Dendritic cell treated with granulocyte-macrophage colony-stimulating factor and Interleukin-4, amounts not matched to agents 40 ng/mL and 50 ng/mL, for 4 days (primary cell): ENCODE measurements around the gene QRICH2.
"Not testable (repeated sequence)": the region's sequence is repeated elsewhere in the genome, so short reads cannot be mapped to it uniquely, and the experiment has no call there.

Source experiments
- H3K27ac Mint-ChIP-seq: one replicate; pipeline ENCODE4 v1.8.0; 2022; ENCODE audit warnings: mild to moderate bottlenecking, mixed read lengths
- H3K27me3 Mint-ChIP-seq: one replicate; pipeline ENCODE4 v1.8.0; 2022; ENCODE audit warnings: mild to moderate bottlenecking, mixed read lengths
- H3K36me3 Mint-ChIP-seq: one replicate; pipeline ENCODE4 v1.8.0; 2022; ENCODE audit warnings: low read depth, mixed read lengths
- H3K4me1 Mint-ChIP-seq: one replicate; pipeline ENCODE4 v1.8.0; 2022; ENCODE audit warnings: low read depth, mixed read lengths
- H3K4me3 Mint-ChIP-seq: one replicate; pipeline ENCODE4 v1.8.0; 2022; ENCODE audit warnings: mild to moderate bottlenecking, moderate library complexity, mixed read lengths
- H3K9me3 Mint-ChIP-seq: one replicate; pipeline ENCODE4 v1.8.0; 2022; ENCODE audit warnings: mixed read lengths
- intact Hi-C: fragments of 100-400 bp; cut with micrococcal nuclease; formaldehyde crosslinking; loops from one replicate; pipeline ENCODE4 v1.15.0; 2022

QRICH2 gene

DNA sequence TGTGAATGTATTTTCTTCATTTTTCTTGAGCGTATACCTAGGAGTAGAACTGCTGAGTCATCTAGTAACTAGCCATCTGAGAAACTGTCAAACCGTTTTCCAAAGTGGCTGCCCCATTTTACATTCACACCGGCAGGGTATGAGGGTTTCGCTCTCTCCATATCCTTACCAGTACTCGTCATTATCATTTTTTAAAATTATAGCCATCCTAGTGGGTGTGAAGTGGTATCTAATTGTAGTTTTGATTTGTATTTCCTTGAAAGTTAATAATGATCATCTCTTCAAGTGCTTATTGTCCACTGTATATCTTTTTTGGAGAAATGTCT, 73.8 kb downstream of the QRICH2 start:
- Mint-ChIP-seq H3K27ac (no peak overlapping the region), H3K27me3 (peaks cover 43% of the 10 kb centered on the region), H3K9me3 (no peaks in the 10 kb centered on the region), H3K4me1 (no peaks in the 10 kb centered on the region), H3K4me3 (no peak overlapping the region), H3K36me3 (no peaks in the 10 kb centered on the region)
- intact Hi-C loops, result no loop called here

DNA sequence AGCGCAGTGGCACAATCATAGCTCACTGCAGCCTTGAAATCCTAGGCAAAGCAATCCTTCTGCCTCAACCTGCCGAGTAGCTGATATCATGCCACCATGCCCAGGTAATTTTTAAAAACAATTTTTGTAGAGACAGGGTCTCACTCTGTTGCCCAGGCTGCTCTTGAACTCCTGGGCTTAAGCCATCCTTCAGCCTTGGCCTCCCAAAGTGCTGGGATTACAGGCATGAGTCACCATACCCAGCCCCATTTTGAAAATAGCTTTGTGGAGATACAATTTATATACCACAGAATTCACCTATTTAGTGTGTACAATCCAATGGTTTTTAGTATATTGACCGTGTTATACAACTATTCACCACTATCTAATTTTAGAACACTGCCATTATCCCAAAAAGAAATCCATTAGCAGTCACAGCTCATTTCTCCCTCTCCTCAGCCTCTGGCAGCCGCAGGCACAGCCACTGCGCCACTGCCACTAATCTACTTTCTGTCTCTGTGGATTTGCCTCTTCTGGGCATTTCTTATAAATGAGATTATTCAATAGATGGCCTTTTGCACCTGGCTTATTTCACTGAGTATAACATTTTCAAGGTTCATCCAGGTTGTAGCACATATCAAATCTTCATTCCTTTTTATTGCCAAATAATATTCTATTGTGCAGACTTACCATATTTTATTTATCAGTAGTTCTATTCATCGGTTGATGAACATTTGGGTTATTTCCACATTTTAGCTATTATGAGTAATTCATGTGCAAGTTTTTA, 74.3 kb downstream of the QRICH2 start:
- H3K36me3 Mint-ChIP-seq, result no peaks in the 10 kb centered on the region
- H3K4me1 Mint-ChIP-seq, result no peaks in the 10 kb centered on the region
- peaks cover 42% of the 10 kb centered on the region for H3K27me3 Mint-ChIP-seq
- no peak overlapping the region for H3K27ac Mint-ChIP-seq
- H3K4me3 Mint-ChIP-seq, result no peak overlapping the region
- intact Hi-C loops, result no loop called here
- H3K9me3 Mint-ChIP-seq, result no peaks in the 10 kb centered on the region

DNA sequence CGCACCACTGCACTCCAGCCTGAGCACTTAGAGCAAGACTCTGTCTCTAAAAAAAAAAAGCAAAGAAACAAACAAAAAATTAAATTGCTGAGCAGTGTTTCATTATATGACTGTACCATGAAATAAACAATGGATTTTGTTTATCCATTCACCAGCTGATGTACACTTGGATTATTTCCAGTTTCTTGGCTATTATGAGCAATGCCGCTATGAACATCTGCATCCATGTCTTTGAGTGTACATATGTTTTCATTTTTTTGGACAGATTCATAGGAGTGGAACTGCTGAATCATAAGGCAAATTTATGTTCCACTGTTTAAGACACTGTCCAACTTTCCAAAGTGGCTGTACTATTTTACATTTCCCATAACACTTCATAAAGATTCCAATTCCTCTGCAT, 75.7 kb downstream of the QRICH2 start:
- intact Hi-C loops, result no loop called here
- Mint-ChIP-seq H3K4me1 (peaks cover 5% of the 10 kb centered on the region), H3K4me3 (no peak overlapping the region), H3K36me3 (no peaks in the 10 kb centered on the region), H3K27ac (no peak overlapping the region), H3K27me3 (peaks cover 33% of the 10 kb centered on the region), H3K9me3 (no peaks in the 10 kb centered on the region)

DNA sequence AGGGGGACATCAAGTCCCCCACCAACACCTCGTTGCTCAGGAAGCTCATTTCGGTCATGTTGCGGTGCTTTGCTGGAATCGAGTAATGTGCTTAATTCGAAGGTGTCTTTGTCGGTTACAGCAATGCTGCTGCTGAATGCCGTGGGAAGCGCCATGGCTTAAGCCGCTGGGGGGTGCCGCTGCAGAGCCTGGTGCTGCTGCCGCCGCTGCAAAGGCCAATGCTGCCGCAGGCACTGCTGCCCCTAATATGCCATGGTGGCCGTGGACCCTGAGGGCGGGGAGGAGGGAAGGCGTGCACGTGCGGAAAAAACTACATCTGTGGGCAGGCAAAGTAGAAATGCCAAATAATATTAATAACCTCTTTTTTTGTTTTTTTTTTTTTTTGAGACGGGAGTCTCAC, 81.3 kb downstream of the QRICH2 start:
- H3K9me3 Mint-ChIP-seq, intact Hi-C loops, H3K27ac Mint-ChIP-seq, H3K4me3 Mint-ChIP-seq, H3K36me3 Mint-ChIP-seq, H3K4me1 Mint-ChIP-seq: not testable (repeated sequence)
- H3K27me3 Mint-ChIP-seq, result peaks cover 26% of the 10 kb centered on the region

DNA sequence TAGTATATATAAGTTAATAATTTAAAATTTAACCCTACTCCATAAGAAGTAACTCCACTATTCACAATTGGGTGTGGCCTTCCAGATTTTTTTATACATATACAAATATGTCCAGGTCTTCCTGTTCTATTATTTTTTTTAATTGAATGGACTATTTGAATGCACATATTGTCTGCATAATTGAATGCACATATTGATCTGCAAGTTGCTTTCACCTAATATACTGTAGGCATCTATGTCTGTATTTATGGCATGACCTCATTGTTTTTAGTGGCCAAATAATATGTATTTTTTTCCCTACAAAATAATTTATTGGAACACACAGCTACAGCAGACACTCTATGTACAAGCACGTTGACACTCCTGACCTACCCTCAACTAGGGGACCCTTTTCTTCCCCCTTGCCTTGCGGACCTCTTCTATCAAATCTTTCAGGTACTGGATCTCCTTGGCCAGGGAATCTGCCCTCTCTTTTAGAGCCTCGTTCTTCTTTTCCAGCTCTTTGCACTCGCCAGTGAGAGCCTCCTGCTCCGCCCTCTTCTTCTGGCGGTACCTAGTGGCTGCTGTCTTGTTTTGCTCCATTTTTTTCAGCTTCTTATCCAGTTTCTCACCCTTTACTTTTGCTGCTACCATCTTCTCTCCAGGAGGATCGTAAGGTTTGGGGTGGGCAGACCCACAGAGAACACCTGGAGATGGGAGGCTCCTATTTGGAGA, 82.5 kb downstream of the QRICH2 start:
- H3K36me3 Mint-ChIP-seq, H3K27ac Mint-ChIP-seq, H3K4me3 Mint-ChIP-seq, H3K4me1 Mint-ChIP-seq, H3K9me3 Mint-ChIP-seq, intact Hi-C loops: not testable (repeated sequence)
- peaks cover 24% of the 10 kb centered on the region for H3K27me3 Mint-ChIP-seq
